CD14-positive monocyte (primary cell): ENCODE measurements around the gene FAM13A. TPM values are rescaled to one million over a fixed set of nuclear protein-coding genes. Genes with fewer than 3 reads are reported as not detected.

ENCODE experiments used
- DNase-seq, 3 donors: peaks; one replicate each; pipeline ENCODE4 v3.0.0-alpha.2; 2011 to 2022
- H2AFZ ChIP-seq: 2 replicates; pipeline ENCODE4 v1.6.0; 2012; ENCODE audit warnings: mild to moderate bottlenecking, low read depth, low read length, inconsistent platforms; ENCODE audit not compliant: insufficient read depth, poor library complexity, severe bottlenecking
- H3K27ac ChIP-seq, 2 donors: 1 replicate in 1 of 2; 2 replicates in 1 of 2; pipeline ENCODE4 v1.5.1; 2012 to 2013; ENCODE audit warnings: low read length in 2 of 2, control low read depth in 1 of 2, inconsistent platforms in 1 of 2, low read depth in 1 of 2, mild to moderate bottlenecking in 1 of 2
- H3K27me3 ChIP-seq, 2 donors: one replicate each; pipeline versions ENCODE4 v1.6.0 to v1.6.1; 2011 to 2013; ENCODE audit warnings: low read length in 2 of 2; ENCODE audit not compliant: control insufficient read depth in 2 of 2, insufficient read depth in 2 of 2
- H3K36me3 ChIP-seq, 2 donors: replicated peaks in 1 of 2; 1 replicate in 1 of 2; 2 replicates in 1 of 2; pipeline versions ENCODE4 v1.5.1 to v1.6.1; 2012 to 2013; ENCODE audit warnings: low read length in 2 of 2, control low read depth in 1 of 2, inconsistent platforms in 1 of 2, mild to moderate bottlenecking in 1 of 2; ENCODE audit not compliant: insufficient read depth in 2 of 2, control insufficient read depth in 1 of 2
- H3K4me1 ChIP-seq, 2 donors: 1 replicate in 1 of 2; 2 replicates in 1 of 2; pipeline versions ENCODE4 v1.5.1 to v1.6.1; 2012 to 2013; ENCODE audit warnings: low read length in 2 of 2, control low read depth in 1 of 2, inconsistent platforms in 1 of 2, mild to moderate bottlenecking in 1 of 2, moderate library complexity in 1 of 2; ENCODE audit not compliant: insufficient read depth in 2 of 2, control insufficient read depth in 1 of 2
- H3K4me2 ChIP-seq: replicated peaks from 2 replicates; pipeline ENCODE3; 2012; ENCODE audit warnings: low read length, moderate library complexity, mild to moderate bottlenecking; ENCODE audit not compliant: poor library complexity, severe bottlenecking; ENCODE audit errors: extremely low read depth
- H3K4me3 ChIP-seq, 3 experiments: fragments of 200-600 bp in 1 of 3; sonication (generic) in 1 of 3; replicated peaks in 1 of 3; 1 replicate in 2 of 3; 2 replicates in 1 of 3; pipeline ENCODE4 v1.5.1; 2011 to 2013; ENCODE audit warnings: low read length in 3 of 3, mild to moderate bottlenecking in 3 of 3, control low read depth in 2 of 3, low read depth in 2 of 3, inconsistent platforms in 1 of 3, moderate library complexity in 1 of 3
- H3K79me2 ChIP-seq: 2 replicates; pipeline ENCODE4 v1.6.0; 2012; ENCODE audit warnings: mild to moderate bottlenecking, control low read depth, inconsistent platforms, low read length, moderate library complexity; ENCODE audit not compliant: insufficient read depth
- H3K9ac ChIP-seq: 2 replicates; pipeline ENCODE4 v1.6.0; 2017; ENCODE audit warnings: low read length, mild to moderate bottlenecking; ENCODE audit not compliant: insufficient read depth, poor library complexity, severe bottlenecking
- H3K9me3 ChIP-seq, 2 donors: replicated peaks in 1 of 2; 1 replicate in 1 of 2; 2 replicates in 1 of 2; pipeline versions ENCODE4 v1.5.1 to v1.6.1; 2012 to 2013; ENCODE audit warnings: low read length in 2 of 2, control low read depth in 1 of 2; ENCODE audit not compliant: control insufficient read depth in 1 of 2, insufficient read depth in 1 of 2
- H4K20me1 ChIP-seq: 2 replicates; pipeline ENCODE4 v1.6.0; 2012; ENCODE audit warnings: mild to moderate bottlenecking, low read length, control low read depth, moderate library complexity; ENCODE audit not compliant: insufficient read depth
- H3K27ac Mint-ChIP-seq, 7 donors: one replicate each; pipeline ENCODE4 v1.8.0; 2020; ENCODE audit warnings: mild to moderate bottlenecking in 7 of 7, mixed read lengths in 7 of 7, moderate library complexity in 6 of 7, inconsistent platforms in 2 of 7
- H3K27me3 Mint-ChIP-seq, 3 donors: one replicate each; pipeline ENCODE4 v1.8.0; 2021 to 2022; ENCODE audit warnings: low read depth in 3 of 3, mild to moderate bottlenecking in 3 of 3, mixed read lengths in 3 of 3, moderate library complexity in 3 of 3, inconsistent platforms in 1 of 3
- H3K36me3 Mint-ChIP-seq, 2 donors: one replicate each; pipeline ENCODE4 v1.8.0; 2020; ENCODE audit warnings: mixed read lengths in 2 of 2, inconsistent platforms in 1 of 2, mild to moderate bottlenecking in 1 of 2
- H3K4me1 Mint-ChIP-seq: one replicate; pipeline ENCODE4 v1.8.0; 2020; ENCODE audit warnings: mild to moderate bottlenecking, mixed read lengths
- H3K4me3 Mint-ChIP-seq, 2 donors: one replicate each; pipeline ENCODE4 v1.8.0; 2020; ENCODE audit warnings: mild to moderate bottlenecking in 2 of 2, mixed read lengths in 2 of 2, moderate library complexity in 1 of 2
- H3K9me3 Mint-ChIP-seq, 7 donors: one replicate each; pipeline ENCODE4 v1.8.0; 2020 to 2022; ENCODE audit warnings: mixed read lengths in 7 of 7, mild to moderate bottlenecking in 6 of 7, moderate library complexity in 6 of 7, inconsistent platforms in 2 of 7
- CTCF ChIP-seq: fragments of 200-600 bp; IDR thresholded peaks from one replicate; pipeline ENCODE4 v1.8.0; 2022; ENCODE audit warnings: antibody characterized with exemption, mild to moderate bottlenecking
- WGBS: methylation state at CpG from one replicate; pipeline ENCODE4 v1.1.5; 2013; ENCODE audit warnings: missing lambda C conversion rate; ENCODE audit not compliant: insufficient coverage; 5-methylcytosine and 5-hydroxymethylcytosine counted together
- intact Hi-C, 2 donors: fragments of 100-400 bp; cut with micrococcal nuclease; formaldehyde crosslinking; loops; one replicate each; pipeline versions ENCODE4 v1.15.0 to v1.15.1; 2023
- polyA plus RNA-seq, 3 donors: library from polyadenylated mRNA; depleted of rRNA in 1 of 3; unstranded in 2 of 3; stranded (reverse) in 1 of 3; fragments of 300-500 nt in 2 of 3; fragments of >200 nt in 1 of 3; fragmentation: Illumina TruSeq in 2 of 3; gene quantifications; 1 replicate in 2 of 3; 2 replicates in 1 of 3; pipeline ENCODE4 v1.2.3, GENCODE V29; 2012 to 2021

Gene FAM13A
- polyA plus RNA-seq, 3 donors = 5.3 to 20.0 (median 6.5) TPM

GRCh38 chr4:88793475-88793874 is 263.5 kb downstream of the FAM13A start:
- Mint-ChIP-seq H3K27ac (no peak overlapping the region), H3K4me1 (peaks cover 15% of the 10 kb centered on the region), H3K9me3 (peaks cover 0 to 3% (median 0%) of the 10 kb centered on the region in 7 donors), H3K4me3 (no peak overlapping the region), H3K36me3 (peaks cover 39 to 47% of the 10 kb centered on the region in 2 donors), H3K27me3 (no peaks in the 10 kb centered on the region)
- Histone ChIP-seq H3K27me3 (no peaks in the 10 kb centered on the region), H3K9ac (no peak overlapping the region), H3K4me2 (no peak overlapping the region), H3K27ac (no peak overlapping the region), H3K9me3 (no peaks in the 10 kb centered on the region), H3K4me3 (no peak overlapping the region), H3K36me3 (peaks cover 23 to 36% of the 10 kb centered on the region in 2 donors), H3K79me2 (no peaks in the 10 kb centered on the region), H2AFZ (no peak overlapping the region), H3K4me1 (peaks cover 4 to 9% of the 10 kb centered on the region in 2 donors), H4K20me1 (peaks cover 39% of the 10 kb centered on the region)
- no peak for TF ChIP-seq CTCF
- DNase-seq = no peak
- intact Hi-C loops = no loop called here
- WGBS = no CpG with 5 or more reads among the region's 1 CpG

- Histone ChIP-seq H3K9ac (no peak overlapping the region), H3K36me3 (peaks cover 27 to 36% of the 10 kb centered on the region in 2 donors), H3K27me3 (no peaks in the 10 kb centered on the region), H2AFZ (no peak overlapping the region), H4K20me1 (peaks cover 38% of the 10 kb centered on the region), H3K79me2 (no peaks in the 10 kb centered on the region), H3K4me3 (no peak overlapping the region), H3K9me3 (no peaks in the 10 kb centered on the region), H3K4me1 (peaks cover 4 to 9% of the 10 kb centered on the region in 2 donors), H3K4me2 (no peak overlapping the region), H3K27ac (peak overlapping the region in 1 of 2 donors; percentile 45)
- no peak overlapping the region for H3K4me3 Mint-ChIP-seq
- H3K36me3 Mint-ChIP-seq = peaks cover 39 to 46% of the 10 kb centered on the region in 2 donors
- H3K9me3 Mint-ChIP-seq = peaks cover 0 to 3% (median 0%) of the 10 kb centered on the region in 7 donors
- no peaks in the 10 kb centered on the region for H3K27me3 Mint-ChIP-seq
- H3K4me1 Mint-ChIP-seq = peaks cover 15% of the 10 kb centered on the region
- peak overlapping the region in 5 of 7 donors; percentile 2 to 65 (median 38) for H3K27ac Mint-ChIP-seq
- peak in 2 of 3 donors; percentile 12 to 19 for DNase-seq
- TF ChIP-seq CTCF = no peak
- no CpG with 5 or more reads among the region's 1 CpG for WGBS
- intact Hi-C loops = no loop called here
Measured at GRCh38 chr4:88792821-88793220, 264.2 kb downstream of the FAM13A start.
